ENCODE measurements around the gene MCUR1. TPM values are rescaled to one million over a fixed set of nuclear protein-coding genes. Genes with fewer than 3 reads are reported as not detected.

The MCUR1 gene
- total RNA-seq, 2 donors from 2014 or later, result 10.2 to 22.3 TPM

GRCh38 chr6:13813621-13814175 is 659 bp downstream of the MCUR1 start:
- H3K9me3 ChIP-seq (ENCODE audit: control insufficient read depth, low read length, poor library complexity, severe bottlenecking), result no peaks in the 10 kb centered on the region
- no peaks in the 10 kb centered on the region for H3K36me3 Mint-ChIP-seq (ENCODE audit: low read depth)
- peak overlapping the region; percentile 78 for H3K27ac Mint-ChIP-seq
- peak overlapping the region; percentile 91 for H3K4me3 Mint-ChIP-seq
- H3K27me3 Mint-ChIP-seq, result no peaks in the 10 kb centered on the region
- DNase-seq (peak; percentile 4 to 37 (median 31)), ATAC-seq (peak; percentile 7)
- H3K4me1 Mint-ChIP-seq, result peaks cover 27% of the 10 kb centered on the region

GRCh38 chr6:13813026-13813425 is 1.3 kb downstream of the MCUR1 start:
- no peak for ATAC-seq
- H3K36me3 Mint-ChIP-seq (ENCODE audit: low read depth), result no peaks in the 10 kb centered on the region

DNA sequence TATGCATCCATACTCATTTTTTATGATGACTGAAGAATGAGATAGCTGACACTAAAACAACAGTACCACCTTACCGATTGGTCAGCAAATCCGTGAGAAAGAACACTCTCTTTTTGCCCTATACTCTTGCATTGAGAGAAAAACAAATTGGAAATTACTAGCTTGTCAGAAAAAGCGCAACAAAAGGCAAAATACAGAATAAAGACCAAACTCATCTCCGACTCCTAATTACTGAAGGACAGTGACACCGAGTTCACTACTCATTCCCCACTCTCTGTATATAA is 2.1 kb downstream of the MCUR1 start:
- Mint-ChIP-seq H3K27ac (peak overlapping the region; percentile 62), H3K4me3 (peak overlapping the region; percentile 91), H3K27me3 (no peaks in the 10 kb centered on the region), H3K4me1 (peaks cover 29% of the 10 kb centered on the region), H3K36me3 (ENCODE audit: low read depth) (no peaks in the 10 kb centered on the region)
- no peaks in the 10 kb centered on the region for H3K9me3 ChIP-seq (ENCODE audit: control insufficient read depth, low read length, poor library complexity, severe bottlenecking)
- DNase-seq, result no peak
- no peak for ATAC-seq

More at GRCh38 chr6:13813026-13813425, 1.3 kb downstream of the MCUR1 start:
- no peaks in the 10 kb centered on the region for H3K9me3 ChIP-seq (ENCODE audit: control insufficient read depth, low read length, poor library complexity, severe bottlenecking)
- Mint-ChIP-seq H3K27ac (peak overlapping the region; percentile 78), H3K4me3 (peak overlapping the region; percentile 91), H3K27me3 (no peaks in the 10 kb centered on the region), H3K4me1 (peaks cover 28% of the 10 kb centered on the region)
- no peak for DNase-seq

GRCh38 chr6:13811627-13812358 is 2.6 kb downstream of the MCUR1 start:
- no peaks in the 10 kb centered on the region for H3K9me3 ChIP-seq (ENCODE audit: control insufficient read depth, low read length, poor library complexity, severe bottlenecking)
- H3K27me3 Mint-ChIP-seq, result no peaks in the 10 kb centered on the region
- H3K36me3 Mint-ChIP-seq (ENCODE audit: low read depth), result no peaks in the 10 kb centered on the region
- ATAC-seq (no peak), DNase-seq (no peak)
- H3K4me1 Mint-ChIP-seq, result peaks cover 30% of the 10 kb centered on the region
- H3K4me3 Mint-ChIP-seq, result no peak overlapping the region
- peak overlapping the region; percentile 62 for H3K27ac Mint-ChIP-seq

GRCh38 chr6:13810688-13811446 is 3.5 kb downstream of the MCUR1 start:
- peak overlapping the region; percentile 62 for H3K27ac Mint-ChIP-seq
- no peaks in the 10 kb centered on the region for H3K9me3 ChIP-seq (ENCODE audit: control insufficient read depth, low read length, poor library complexity, severe bottlenecking)
- H3K27me3 Mint-ChIP-seq, result no peaks in the 10 kb centered on the region
- peaks cover 30% of the 10 kb centered on the region for H3K4me1 Mint-ChIP-seq
- ATAC-seq (no peak), DNase-seq (no peak)
- H3K36me3 Mint-ChIP-seq (ENCODE audit: low read depth), result no peaks in the 10 kb centered on the region
- H3K4me3 Mint-ChIP-seq, result no peak overlapping the region

- H3K27ac Mint-ChIP-seq, result peak overlapping the region; percentile 39
- ATAC-seq, result no peak
- H3K4me3 Mint-ChIP-seq, result no peak overlapping the region
- no peak for DNase-seq
- H3K9me3 ChIP-seq (ENCODE audit: control insufficient read depth, low read length, poor library complexity, severe bottlenecking), result no peaks in the 10 kb centered on the region
- H3K4me1 Mint-ChIP-seq, result peaks cover 30% of the 10 kb centered on the region
- H3K36me3 Mint-ChIP-seq (ENCODE audit: low read depth), result no peaks in the 10 kb centered on the region
- no peaks in the 10 kb centered on the region for H3K27me3 Mint-ChIP-seq
These were observed 5.6 kb downstream of the MCUR1 start for GRCh38 chr6:13808801-13809200.

- H3K4me1 Mint-ChIP-seq, result peaks cover 21% of the 10 kb centered on the region
- no peaks in the 10 kb centered on the region for H3K9me3 ChIP-seq (ENCODE audit: control insufficient read depth, low read length, poor library complexity, severe bottlenecking)
- H3K27ac Mint-ChIP-seq, result peak overlapping the region; percentile 39
- no peak overlapping the region for H3K4me3 Mint-ChIP-seq
- no peaks in the 10 kb centered on the region for H3K27me3 Mint-ChIP-seq
- no peak for ATAC-seq
- DNase-seq, result no peak
- H3K36me3 Mint-ChIP-seq (ENCODE audit: low read depth), result no peaks in the 10 kb centered on the region
These were observed 6.7 kb downstream of the MCUR1 start for GRCh38 chr6:13807696-13808095.

DNA sequence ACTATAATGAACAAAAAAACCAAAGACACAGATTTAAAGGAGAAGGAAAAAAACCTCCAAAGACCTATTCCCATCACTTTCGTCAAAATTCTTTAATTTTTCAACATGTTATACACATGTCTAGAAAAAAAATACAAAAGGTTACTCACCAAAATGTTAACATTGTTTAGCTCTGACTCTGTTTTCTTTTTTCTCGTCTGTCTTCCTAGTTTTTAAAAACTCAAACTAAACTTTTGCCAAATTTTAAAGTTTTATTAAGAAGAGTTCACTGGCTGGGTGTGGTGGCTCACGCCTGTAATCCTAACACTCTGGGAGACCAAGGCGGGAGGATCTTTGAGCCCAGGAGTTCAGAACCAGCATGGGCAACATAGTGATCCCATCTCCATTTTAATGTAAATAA is 10.8 kb downstream of the MCUR1 start:
- ATAC-seq (no peak), DNase-seq (no peak)
- H3K27ac Mint-ChIP-seq, result no peak overlapping the region
- no peaks in the 10 kb centered on the region for H3K9me3 ChIP-seq (ENCODE audit: control insufficient read depth, low read length, poor library complexity, severe bottlenecking)
- peaks cover 4% of the 10 kb centered on the region for H3K4me1 Mint-ChIP-seq
- no peaks in the 10 kb centered on the region for H3K27me3 Mint-ChIP-seq
- no peak overlapping the region for H3K4me3 Mint-ChIP-seq
- no peaks in the 10 kb centered on the region for H3K36me3 Mint-ChIP-seq (ENCODE audit: low read depth)

DNA sequence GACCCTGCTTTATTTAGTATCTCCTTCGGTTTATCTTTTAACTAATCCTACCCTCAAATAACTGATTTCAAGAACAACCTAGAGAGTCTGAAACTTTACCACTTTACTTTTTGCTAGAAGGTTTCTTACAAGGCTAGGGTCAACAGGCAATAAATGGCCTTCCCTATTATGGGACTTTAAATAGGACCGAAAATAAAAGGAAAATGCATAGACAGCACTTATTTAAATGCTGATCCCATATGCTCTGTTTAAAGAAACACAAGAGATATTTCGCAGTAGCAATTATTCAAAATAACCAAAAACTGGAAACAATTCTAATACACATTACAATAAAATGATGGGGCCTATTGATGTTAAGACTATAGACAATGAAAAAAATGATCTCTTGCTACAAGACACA is 13.7 kb downstream of the MCUR1 start:
- H3K9me3 ChIP-seq (ENCODE audit: control insufficient read depth, low read length, poor library complexity, severe bottlenecking), result no peaks in the 10 kb centered on the region
- Mint-ChIP-seq H3K4me3 (no peak overlapping the region), H3K4me1 (no peaks in the 10 kb centered on the region), H3K36me3 (ENCODE audit: low read depth) (no peaks in the 10 kb centered on the region), H3K27me3 (no peaks in the 10 kb centered on the region), H3K27ac (no peak overlapping the region)
- ATAC-seq, result no peak
- no peak for DNase-seq

DNA sequence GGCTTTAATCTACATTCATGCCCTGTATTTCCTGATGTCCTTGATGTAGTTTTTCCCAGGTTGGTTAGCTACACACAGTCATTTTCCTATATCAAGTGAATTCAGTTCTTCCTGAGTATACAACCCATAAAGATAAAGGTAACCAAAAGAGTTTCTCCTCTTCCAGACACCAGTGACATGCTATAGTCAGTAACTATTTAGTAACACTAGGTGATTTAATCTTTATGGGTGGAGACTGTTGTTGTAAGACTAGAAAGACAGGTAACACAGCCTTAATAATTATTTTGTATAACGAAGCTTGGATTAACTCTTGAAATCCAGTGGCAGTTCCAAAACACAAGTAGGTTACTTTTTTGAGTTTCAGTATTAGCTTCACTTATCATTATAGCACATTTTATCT is 17.6 kb downstream of the MCUR1 start:
- no peak for ATAC-seq
- H3K9me3 ChIP-seq (ENCODE audit: control insufficient read depth, low read length, poor library complexity, severe bottlenecking), result no peaks in the 10 kb centered on the region
- H3K27me3 Mint-ChIP-seq, result no peaks in the 10 kb centered on the region
- no peaks in the 10 kb centered on the region for H3K36me3 Mint-ChIP-seq (ENCODE audit: low read depth)
- no peak overlapping the region for H3K27ac Mint-ChIP-seq
- peaks cover 4% of the 10 kb centered on the region for H3K4me1 Mint-ChIP-seq
- DNase-seq, result no peak
- no peak overlapping the region for H3K4me3 Mint-ChIP-seq

DNA sequence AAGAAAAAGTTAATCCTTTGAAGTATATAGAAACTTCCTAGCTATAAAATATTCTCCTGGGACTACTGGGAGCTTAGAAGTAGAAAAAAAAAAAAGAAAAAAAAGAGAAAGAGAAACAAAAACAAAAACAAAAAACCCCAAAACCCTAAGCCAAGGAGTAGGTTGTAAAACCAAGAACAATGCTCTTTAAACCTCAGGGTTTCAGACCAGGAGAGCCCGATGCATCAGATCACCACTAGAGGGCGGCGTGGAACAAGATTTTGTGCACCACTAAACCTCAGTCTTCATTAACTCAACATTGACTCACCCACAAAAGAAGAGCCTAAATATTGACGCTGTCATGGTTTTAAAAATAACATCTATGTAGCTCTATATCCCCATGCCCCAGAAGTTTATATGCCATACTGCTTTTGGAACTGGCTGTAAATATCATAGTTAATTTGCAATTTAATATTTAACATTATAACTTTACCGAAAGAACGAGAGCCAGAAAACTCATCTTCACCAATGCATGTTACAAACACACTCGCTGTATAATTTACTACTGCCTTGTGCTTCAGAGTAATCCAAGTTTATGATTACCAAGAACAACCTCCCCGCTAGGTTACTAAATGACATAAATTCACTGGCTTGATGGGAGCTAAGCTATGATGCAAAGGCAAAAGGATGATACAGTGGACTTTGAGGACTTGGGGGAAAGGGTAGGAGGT is 19.2 kb downstream of the MCUR1 start:
- H3K4me3 Mint-ChIP-seq, result no peak overlapping the region
- H3K27me3 Mint-ChIP-seq, result no peaks in the 10 kb centered on the region
- no peaks in the 10 kb centered on the region for H3K9me3 ChIP-seq (ENCODE audit: control insufficient read depth, low read length, poor library complexity, severe bottlenecking)
- peaks cover 4% of the 10 kb centered on the region for H3K4me1 Mint-ChIP-seq
- ATAC-seq, result peak; percentile 99
- peak overlapping the region; percentile 69 for H3K27ac Mint-ChIP-seq
- peak; percentile 53 to 77 (median 63) for DNase-seq
- H3K36me3 Mint-ChIP-seq (ENCODE audit: low read depth), result no peaks in the 10 kb centered on the region

GRCh38 chr6:13794184-13794583 is 20.2 kb downstream of the MCUR1 start:
- DNase-seq, result no peak
- Mint-ChIP-seq H3K27ac (no peak overlapping the region), H3K36me3 (ENCODE audit: low read depth) (peaks cover 3% of the 10 kb centered on the region), H3K4me3 (no peak overlapping the region), H3K27me3 (no peaks in the 10 kb centered on the region), H3K4me1 (peaks cover 4% of the 10 kb centered on the region)
- no peaks in the 10 kb centered on the region for H3K9me3 ChIP-seq (ENCODE audit: control insufficient read depth, low read length, poor library complexity, severe bottlenecking)
- no peak for ATAC-seq

- Mint-ChIP-seq H3K36me3 (ENCODE audit: low read depth) (peaks cover 3% of the 10 kb centered on the region), H3K27me3 (no peaks in the 10 kb centered on the region), H3K27ac (no peak overlapping the region), H3K4me1 (peaks cover 10% of the 10 kb centered on the region), H3K4me3 (no peak overlapping the region)
- no peaks in the 10 kb centered on the region for H3K9me3 ChIP-seq (ENCODE audit: control insufficient read depth, low read length, poor library complexity, severe bottlenecking)
- DNase-seq (no peak), ATAC-seq (no peak)
These were observed 24.6 kb downstream of the MCUR1 start for GRCh38 chr6:13789746-13790145.

Measured in T-helper 17 cell (primary cell).